GM23338 (cell line): Measurements from ENCODE around the gene TMEM161B. TPM values are rescaled to one million over a fixed set of nuclear protein-coding genes. Genes with fewer than 3 reads are reported as not detected.

Experiments
- ATAC-seq: fragments of 200-7000 bp; cut with Tn5 transposase; 3 replicates; pipeline ENCODE4 v1.9.1; 2020
- DNase-seq: peaks from one replicate; pipeline ENCODE4 v3.0.0-alpha.2; 2015; ENCODE audit warnings: low spot score
- H2AFZ ChIP-seq: fragments of 200-600 bp; sonication (generic); 2 replicates; pipeline ENCODE4 v1.8.0; 2016; ENCODE audit warnings: antibody characterized with exemption, mild to moderate bottlenecking, moderate library complexity
- H3F3A ChIP-seq: fragments of 200-600 bp; sonication (generic); replicated peaks from 2 replicates; pipeline ENCODE4 v1.8.0; 2017; ENCODE audit warnings: antibody characterized with exemption, mixed run types, low read depth
- H3K27ac ChIP-seq: fragments of 200-600 bp; sonication (generic); 2 replicates; pipeline ENCODE4 v1.6.1; 2016; ENCODE audit warnings: low read depth
- H3K27me3 ChIP-seq: fragments of 200-600 bp; sonication (generic); 2 replicates; pipeline ENCODE4 v1.8.0; 2016; ENCODE audit warnings: mild to moderate bottlenecking, mixed run types, moderate library complexity; ENCODE audit not compliant: insufficient read depth
- H3K36me3 ChIP-seq: fragments of 200-600 bp; sonication (generic); 2 replicates; pipeline ENCODE4 v1.8.0; 2016; ENCODE audit warnings: mild to moderate bottlenecking; ENCODE audit not compliant: insufficient read depth
- H3K4me1 ChIP-seq: fragments of 200-600 bp; sonication (generic); 2 replicates; pipeline ENCODE4 v1.8.0; 2016; ENCODE audit warnings: mild to moderate bottlenecking, moderate library complexity; ENCODE audit not compliant: insufficient read depth
- H3K4me2 ChIP-seq: fragments of 200-600 bp; sonication (generic); 2 replicates; pipeline ENCODE4 v1.7.1; 2017; ENCODE audit warnings: mixed run types
- H3K4me3 ChIP-seq: fragments of 200-600 bp; sonication (generic); 2 replicates; pipeline ENCODE4 v1.6.1; 2016; ENCODE audit warnings: mixed run types
- H3K79me2 ChIP-seq: fragments of 200-600 bp; sonication (generic); replicated peaks from 2 replicates; pipeline ENCODE4 v1.8.0; 2017; ENCODE audit warnings: mild to moderate bottlenecking; ENCODE audit not compliant: insufficient read depth
- H3K9me2 ChIP-seq: fragments of 200-600 bp; sonication (generic); 2 replicates; pipeline ENCODE4 v1.8.0; 2017; ENCODE audit not compliant: insufficient read depth
- H4K20me1 ChIP-seq: fragments of 200-600 bp; sonication (generic); replicated peaks from 2 replicates; pipeline ENCODE4 v1.8.0; 2017; ENCODE audit warnings: mild to moderate bottlenecking; ENCODE audit not compliant: insufficient read depth
- H3K27ac Mint-ChIP-seq: 2 replicates; pipeline ENCODE4 v1.8.0; 2020; ENCODE audit warnings: inconsistent platforms, mild to moderate bottlenecking, moderate library complexity, mixed read lengths
- H3K27me3 Mint-ChIP-seq: 3 replicates; pipeline ENCODE4 v1.8.0; 2022; ENCODE audit warnings: low read depth, mild to moderate bottlenecking, moderate library complexity, mixed read lengths, inconsistent platforms; ENCODE audit not compliant: insufficient read depth, poor library complexity
- H3K36me3 Mint-ChIP-seq: 3 replicates; pipeline ENCODE4 v1.8.0; 2021; ENCODE audit warnings: low read depth, mild to moderate bottlenecking, inconsistent platforms, moderate library complexity, mixed read lengths
- H3K4me1 Mint-ChIP-seq: 3 replicates; pipeline ENCODE4 v1.8.0; 2020; ENCODE audit warnings: mild to moderate bottlenecking, inconsistent platforms, mixed read lengths
- H3K4me3 Mint-ChIP-seq: 3 replicates; pipeline ENCODE4 v1.8.0; 2021; ENCODE audit warnings: moderate library complexity, mild to moderate bottlenecking, inconsistent platforms, mixed read lengths
- H3K9me3 Mint-ChIP-seq: 3 replicates; pipeline ENCODE4 v1.8.0; 2020; ENCODE audit warnings: moderate library complexity, mild to moderate bottlenecking, inconsistent platforms, mixed read lengths
- CREB1 ChIP-seq: fragments of 250-450 bp; sonication (Bioruptor Pico); IDR thresholded peaks from 2 replicates; pipeline ENCODE4 v1.5.0; 2020; ENCODE audit warnings: low read depth, mild to moderate bottlenecking, moderate library complexity
- EZH2phosphoT487 ChIP-seq: fragments of 200-600 bp; sonication (generic); IDR thresholded peaks from one replicate; pipeline ENCODE4 v1.8.1; 2018; ENCODE audit warnings: antibody characterized with exemption; ENCODE audit not compliant: unreplicated experiment
- STAT1 ChIP-seq: IDR thresholded peaks from one replicate; pipeline ENCODE4 v1.6.1; 2016; ENCODE audit warnings: antibody characterized with exemption; ENCODE audit not compliant: unreplicated experiment
- polyA plus RNA-seq: library from polyadenylated mRNA; unstranded; fragments of >200 nt; fragmentation: Nextera tagmentation; extraction: Ambion mirVana; gene quantifications from 2 replicates; pipeline ENCODE4 v1.2.1, GENCODE V29; 2016
- total RNA-seq: library from RNA; depleted of rRNA; stranded (reverse); fragments of >200 nt; shearing (Covaris generic); gene quantifications from 2 replicates; pipeline ENCODE4 v1.2.3, GENCODE V29; 2014
- TF ChIP-seq, protein P1 (sequence below): IDR thresholded peaks from 2 replicates; pipeline ENCODE4 v1.6.1; 2016; ENCODE audit warnings: antibody characterized with exemption
- TF ChIP-seq, protein P2 (sequence below): fragments of 250-450 bp; sonication (Bioruptor Pico); IDR thresholded peaks from 2 replicates; pipeline ENCODE4 v1.5.0; 2020; ENCODE audit warnings: mild to moderate bottlenecking, moderate library complexity
- TF ChIP-seq, protein P3 (sequence below): IDR thresholded peaks from one replicate; pipeline ENCODE4 v1.6.1; 2018; ENCODE audit warnings: antibody characterized with exemption; ENCODE audit not compliant: unreplicated experiment
- TF ChIP-seq, protein P4 (sequence below), 2 experiments: fragments of 200-600 bp in 1 of 2; sonication (generic) in 1 of 2; conservative IDR thresholded peaks; 2 replicates each; pipeline versions ENCODE4 v1.5.1 to v1.6.1; 2016 to 2017; ENCODE audit warnings: antibody characterized with exemption in 2 of 2, low read depth in 2 of 2, mild to moderate bottlenecking in 2 of 2, moderate library complexity in 1 of 2

The TMEM161B gene
- total and polyA plus RNA-seq, 2 experiments from 2014 or later: 11.9 to 25.5 TPM

DNA sequence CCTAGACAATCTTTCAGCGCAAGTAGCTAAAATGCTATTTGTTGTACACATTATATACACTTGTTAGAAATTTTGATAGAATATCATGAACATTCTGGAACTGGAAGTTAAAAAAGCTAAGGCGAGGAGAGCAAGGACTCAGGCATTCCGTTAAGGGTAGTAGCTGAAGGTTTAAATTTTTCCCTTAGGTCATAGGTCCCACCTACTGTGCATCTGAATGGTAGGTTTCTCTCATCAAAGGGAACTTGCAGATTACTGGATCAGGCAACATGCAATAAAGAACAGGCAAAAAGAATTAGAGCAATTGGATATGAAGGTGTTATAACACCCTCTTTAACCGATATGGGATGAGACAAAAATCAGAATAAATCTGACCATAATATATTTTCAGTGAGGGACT, 32.8 kb downstream of the TMEM161B start:
- DNase-seq: peak; percentile 45
- peaks cover 29% of the 10 kb centered on the region for H3K79me2 ChIP-seq
- H3F3A ChIP-seq: no peaks in the 10 kb centered on the region
- H3K36me3 Mint-ChIP-seq: peaks cover 12% of the 10 kb centered on the region
- H3K27ac Mint-ChIP-seq: no peak overlapping the region
- H3K4me2 ChIP-seq: peak overlapping the region; percentile 61
- H4K20me1 ChIP-seq: no peaks in the 10 kb centered on the region
- no peaks in the 10 kb centered on the region for H3K9me2 ChIP-seq
- no peaks in the 10 kb centered on the region for H3K36me3 ChIP-seq
- TF ChIP-seq, protein P1, sequence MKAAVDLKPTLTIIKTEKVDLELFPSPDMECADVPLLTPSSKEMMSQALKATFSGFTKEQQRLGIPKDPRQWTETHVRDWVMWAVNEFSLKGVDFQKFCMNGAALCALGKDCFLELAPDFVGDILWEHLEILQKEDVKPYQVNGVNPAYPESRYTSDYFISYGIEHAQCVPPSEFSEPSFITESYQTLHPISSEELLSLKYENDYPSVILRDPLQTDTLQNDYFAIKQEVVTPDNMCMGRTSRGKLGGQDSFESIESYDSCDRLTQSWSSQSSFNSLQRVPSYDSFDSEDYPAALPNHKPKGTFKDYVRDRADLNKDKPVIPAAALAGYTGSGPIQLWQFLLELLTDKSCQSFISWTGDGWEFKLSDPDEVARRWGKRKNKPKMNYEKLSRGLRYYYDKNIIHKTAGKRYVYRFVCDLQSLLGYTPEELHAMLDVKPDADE: no peak
- TF ChIP-seq STAT1 (no peak), EZH2phosphoT487 (no peak), CREB1 (CRISPR knock-in tag) (no peak)
- TF ChIP-seq, protein P2, sequence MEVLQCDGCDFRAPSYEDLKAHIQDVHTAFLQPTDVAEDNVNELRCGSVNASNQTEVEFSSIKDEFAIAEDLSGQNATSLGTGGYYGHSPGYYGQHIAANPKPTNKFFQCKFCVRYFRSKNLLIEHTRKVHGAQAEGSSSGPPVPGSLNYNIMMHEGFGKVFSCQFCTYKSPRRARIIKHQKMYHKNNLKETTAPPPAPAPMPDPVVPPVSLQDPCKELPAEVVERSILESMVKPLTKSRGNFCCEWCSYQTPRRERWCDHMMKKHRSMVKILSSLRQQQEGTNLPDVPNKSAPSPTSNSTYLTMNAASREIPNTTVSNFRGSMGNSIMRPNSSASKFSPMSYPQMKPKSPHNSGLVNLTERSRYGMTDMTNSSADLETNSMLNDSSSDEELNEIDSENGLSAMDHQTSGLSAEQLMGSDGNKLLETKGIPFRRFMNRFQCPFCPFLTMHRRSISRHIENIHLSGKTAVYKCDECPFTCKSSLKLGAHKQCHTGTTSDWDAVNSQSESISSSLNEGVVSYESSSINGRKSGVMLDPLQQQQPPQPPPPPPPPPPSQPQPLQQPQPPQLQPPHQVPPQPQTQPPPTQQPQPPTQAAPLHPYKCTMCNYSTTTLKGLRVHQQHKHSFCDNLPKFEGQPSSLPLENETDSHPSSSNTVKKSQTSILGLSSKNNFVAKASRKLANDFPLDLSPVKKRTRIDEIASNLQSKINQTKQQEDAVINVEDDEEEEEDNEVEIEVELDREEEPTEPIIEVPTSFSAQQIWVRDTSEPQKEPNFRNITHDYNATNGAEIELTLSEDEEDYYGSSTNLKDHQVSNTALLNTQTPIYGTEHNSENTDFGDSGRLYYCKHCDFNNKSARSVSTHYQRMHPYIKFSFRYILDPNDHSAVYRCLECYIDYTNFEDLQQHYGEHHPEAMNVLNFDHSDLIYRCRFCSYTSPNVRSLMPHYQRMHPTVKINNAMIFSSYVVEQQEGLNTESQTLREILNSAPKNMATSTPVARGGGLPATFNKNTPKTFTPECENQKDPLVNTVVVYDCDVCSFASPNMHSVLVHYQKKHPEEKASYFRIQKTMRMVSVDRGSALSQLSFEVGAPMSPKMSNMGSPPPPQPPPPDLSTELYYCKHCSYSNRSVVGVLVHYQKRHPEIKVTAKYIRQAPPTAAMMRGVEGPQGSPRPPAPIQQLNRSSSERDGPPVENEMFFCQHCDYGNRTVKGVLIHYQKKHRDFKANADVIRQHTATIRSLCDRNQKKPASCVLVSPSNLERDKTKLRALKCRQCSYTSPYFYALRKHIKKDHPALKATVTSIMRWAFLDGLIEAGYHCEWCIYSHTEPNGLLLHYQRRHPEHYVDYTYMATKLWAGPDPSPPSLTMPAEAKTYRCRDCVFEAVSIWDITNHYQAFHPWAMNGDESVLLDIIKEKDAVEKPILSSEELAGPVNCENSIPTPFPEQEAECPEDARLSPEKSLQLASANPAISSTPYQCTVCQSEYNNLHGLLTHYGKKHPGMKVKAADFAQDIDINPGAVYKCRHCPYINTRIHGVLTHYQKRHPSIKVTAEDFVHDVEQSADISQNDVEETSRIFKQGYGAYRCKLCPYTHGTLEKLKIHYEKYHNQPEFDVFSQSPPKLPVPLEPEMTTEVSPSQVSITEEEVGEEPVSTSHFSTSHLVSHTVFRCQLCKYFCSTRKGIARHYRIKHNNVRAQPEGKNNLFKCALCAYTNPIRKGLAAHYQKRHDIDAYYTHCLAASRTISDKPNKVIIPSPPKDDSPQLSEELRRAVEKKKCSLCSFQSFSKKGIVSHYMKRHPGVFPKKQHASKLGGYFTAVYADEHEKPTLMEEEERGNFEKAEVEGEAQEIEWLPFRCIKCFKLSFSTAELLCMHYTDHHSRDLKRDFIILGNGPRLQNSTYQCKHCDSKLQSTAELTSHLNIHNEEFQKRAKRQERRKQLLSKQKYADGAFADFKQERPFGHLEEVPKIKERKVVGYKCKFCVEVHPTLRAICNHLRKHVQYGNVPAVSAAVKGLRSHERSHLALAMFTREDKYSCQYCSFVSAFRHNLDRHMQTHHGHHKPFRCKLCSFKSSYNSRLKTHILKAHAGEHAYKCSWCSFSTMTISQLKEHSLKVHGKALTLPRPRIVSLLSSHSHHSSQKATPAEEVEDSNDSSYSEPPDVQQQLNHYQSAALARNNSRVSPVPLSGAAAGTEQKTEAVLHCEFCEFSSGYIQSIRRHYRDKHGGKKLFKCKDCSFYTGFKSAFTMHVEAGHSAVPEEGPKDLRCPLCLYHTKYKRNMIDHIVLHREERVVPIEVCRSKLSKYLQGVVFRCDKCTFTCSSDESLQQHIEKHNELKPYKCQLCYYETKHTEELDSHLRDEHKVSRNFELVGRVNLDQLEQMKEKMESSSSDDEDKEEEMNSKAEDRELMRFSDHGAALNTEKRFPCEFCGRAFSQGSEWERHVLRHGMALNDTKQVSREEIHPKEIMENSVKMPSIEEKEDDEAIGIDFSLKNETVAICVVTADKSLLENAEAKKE (CRISPR knock-in tag): no peak
- TF ChIP-seq, protein P3, sequence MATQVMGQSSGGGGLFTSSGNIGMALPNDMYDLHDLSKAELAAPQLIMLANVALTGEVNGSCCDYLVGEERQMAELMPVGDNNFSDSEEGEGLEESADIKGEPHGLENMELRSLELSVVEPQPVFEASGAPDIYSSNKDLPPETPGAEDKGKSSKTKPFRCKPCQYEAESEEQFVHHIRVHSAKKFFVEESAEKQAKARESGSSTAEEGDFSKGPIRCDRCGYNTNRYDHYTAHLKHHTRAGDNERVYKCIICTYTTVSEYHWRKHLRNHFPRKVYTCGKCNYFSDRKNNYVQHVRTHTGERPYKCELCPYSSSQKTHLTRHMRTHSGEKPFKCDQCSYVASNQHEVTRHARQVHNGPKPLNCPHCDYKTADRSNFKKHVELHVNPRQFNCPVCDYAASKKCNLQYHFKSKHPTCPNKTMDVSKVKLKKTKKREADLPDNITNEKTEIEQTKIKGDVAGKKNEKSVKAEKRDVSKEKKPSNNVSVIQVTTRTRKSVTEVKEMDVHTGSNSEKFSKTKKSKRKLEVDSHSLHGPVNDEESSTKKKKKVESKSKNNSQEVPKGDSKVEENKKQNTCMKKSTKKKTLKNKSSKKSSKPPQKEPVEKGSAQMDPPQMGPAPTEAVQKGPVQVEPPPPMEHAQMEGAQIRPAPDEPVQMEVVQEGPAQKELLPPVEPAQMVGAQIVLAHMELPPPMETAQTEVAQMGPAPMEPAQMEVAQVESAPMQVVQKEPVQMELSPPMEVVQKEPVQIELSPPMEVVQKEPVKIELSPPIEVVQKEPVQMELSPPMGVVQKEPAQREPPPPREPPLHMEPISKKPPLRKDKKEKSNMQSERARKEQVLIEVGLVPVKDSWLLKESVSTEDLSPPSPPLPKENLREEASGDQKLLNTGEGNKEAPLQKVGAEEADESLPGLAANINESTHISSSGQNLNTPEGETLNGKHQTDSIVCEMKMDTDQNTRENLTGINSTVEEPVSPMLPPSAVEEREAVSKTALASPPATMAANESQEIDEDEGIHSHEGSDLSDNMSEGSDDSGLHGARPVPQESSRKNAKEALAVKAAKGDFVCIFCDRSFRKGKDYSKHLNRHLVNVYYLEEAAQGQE: no peak
- TF ChIP-seq, protein P4, sequence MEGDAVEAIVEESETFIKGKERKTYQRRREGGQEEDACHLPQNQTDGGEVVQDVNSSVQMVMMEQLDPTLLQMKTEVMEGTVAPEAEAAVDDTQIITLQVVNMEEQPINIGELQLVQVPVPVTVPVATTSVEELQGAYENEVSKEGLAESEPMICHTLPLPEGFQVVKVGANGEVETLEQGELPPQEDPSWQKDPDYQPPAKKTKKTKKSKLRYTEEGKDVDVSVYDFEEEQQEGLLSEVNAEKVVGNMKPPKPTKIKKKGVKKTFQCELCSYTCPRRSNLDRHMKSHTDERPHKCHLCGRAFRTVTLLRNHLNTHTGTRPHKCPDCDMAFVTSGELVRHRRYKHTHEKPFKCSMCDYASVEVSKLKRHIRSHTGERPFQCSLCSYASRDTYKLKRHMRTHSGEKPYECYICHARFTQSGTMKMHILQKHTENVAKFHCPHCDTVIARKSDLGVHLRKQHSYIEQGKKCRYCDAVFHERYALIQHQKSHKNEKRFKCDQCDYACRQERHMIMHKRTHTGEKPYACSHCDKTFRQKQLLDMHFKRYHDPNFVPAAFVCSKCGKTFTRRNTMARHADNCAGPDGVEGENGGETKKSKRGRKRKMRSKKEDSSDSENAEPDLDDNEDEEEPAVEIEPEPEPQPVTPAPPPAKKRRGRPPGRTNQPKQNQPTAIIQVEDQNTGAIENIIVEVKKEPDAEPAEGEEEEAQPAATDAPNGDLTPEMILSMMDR (conservative IDR thresholded peaks at IDR 0.05; ENCODE audit: low read depth in 2 of 2): no peak
- peak; percentile 79 for ATAC-seq
- no peak overlapping the region for H3K4me3 ChIP-seq
- H3K9me3 Mint-ChIP-seq: no peaks in the 10 kb centered on the region
- H2AFZ ChIP-seq: no peak overlapping the region
- peaks cover 35% of the 10 kb centered on the region for H3K4me1 ChIP-seq
- H3K4me1 Mint-ChIP-seq: peaks cover 26% of the 10 kb centered on the region
- no peak overlapping the region for H3K27ac ChIP-seq
- H3K27me3 Mint-ChIP-seq: peaks cover 2% of the 10 kb centered on the region
- no peaks in the 10 kb centered on the region for H3K27me3 ChIP-seq
- no peak overlapping the region for H3K4me3 Mint-ChIP-seq
